DOHH2 (cell line): Measurements from ENCODE around the gene STIM2.

ENCODE experiments used
- CTCF ChIP-seq: fragments of 200-600 bp; sonication (generic); IDR thresholded peaks from one replicate; pipeline ENCODE4 v1.5.1; 2014; ENCODE audit warnings: antibody characterized with exemption, mild to moderate bottlenecking, low read depth, low read length; ENCODE audit not compliant: poor library complexity, severe bottlenecking
- EZH2phosphoT487 ChIP-seq: fragments of 200-600 bp; sonication (generic); IDR thresholded peaks from 2 replicates; pipeline ENCODE4 v1.6.1; 2017; ENCODE audit warnings: borderline replicate concordance, mild to moderate bottlenecking, antibody characterized with exemption, low read length, moderate library complexity, mixed read lengths

GRCh38 chr4:26840786-26841185, 19.9 kb upstream of the STIM2 start:
- TF ChIP-seq CTCF: no peak
- TF ChIP-seq EZH2phosphoT487: no peak
